ENCODE results near the gene SERPING1. TPM values are rescaled to one million over a fixed set of nuclear protein-coding genes. Genes with fewer than 3 reads are reported as not detected.

SERPING1 gene
- total and polyA plus RNA-seq, 2 donors (not counting 3 experiments of a cell fraction or from before 2014, with no cell fraction given): 0.30 TPM; not detected in 1

DNA sequence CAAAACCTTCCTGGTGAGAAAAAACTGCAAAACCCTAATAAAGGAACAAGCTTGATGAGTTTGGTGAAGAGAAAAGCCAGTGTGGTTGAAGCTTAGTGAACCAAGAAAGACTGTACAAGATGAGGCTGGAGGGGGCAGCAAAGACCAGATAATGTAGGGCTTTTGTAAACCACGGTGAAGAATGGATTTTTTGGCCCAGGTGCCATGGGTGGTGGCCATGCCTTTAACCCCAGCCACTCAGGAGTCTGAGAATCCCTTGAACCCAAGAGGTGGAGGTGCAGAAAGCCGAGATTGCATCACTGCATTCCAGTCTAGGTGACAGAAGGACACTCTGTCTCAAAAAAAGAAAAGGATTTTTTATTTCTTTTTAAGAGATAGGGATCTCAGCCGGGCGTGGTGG, 65.4 kb downstream of the SERPING1 start:
- Histone ChIP-seq H3K9me3 (replicated peaks; ENCODE audit: control insufficient read depth, insufficient read depth, low read length) (no peaks in the 10 kb centered on the region), H3K9ac (replicated peaks; ENCODE audit: extremely low read depth, insufficient read depth, low read length) (no peak overlapping the region), H2AFZ (ENCODE audit: low read depth, low read length) (no peak overlapping the region), H3K9me1 (replicated peaks; ENCODE audit: control insufficient read depth, extremely low read depth, insufficient read depth, low read length) (no peaks in the 10 kb centered on the region), H3K27ac (ENCODE audit: insufficient read depth, low read depth, low read length) (no peak overlapping the region), H4K20me1 (replicated peaks; ENCODE audit: control insufficient read depth, extremely low read depth, insufficient read depth, low read length) (no peaks in the 10 kb centered on the region), H3K36me3 (ENCODE audit: control insufficient read depth in 2 of 2, extremely low read depth in 1 of 2, insufficient read depth in 2 of 2, low read length in 2 of 2) (peaks cover 14% of the 10 kb centered on the region in 2 experiments), H3K27me3 (ENCODE audit: control insufficient read depth in 2 of 2, insufficient read depth in 2 of 2, low read length in 2 of 2) (no peaks in the 10 kb centered on the region), H3K4me2 (ENCODE audit: insufficient read depth, low read length) (no peak overlapping the region), H3K4me3 (replicated peaks in 1 of 3; ENCODE audit: insufficient read depth in 1 of 3, low read depth in 1 of 3, low read length in 3 of 3) (no peak overlapping the region), H3K4me1 (ENCODE audit: control insufficient read depth, extremely low read depth, insufficient read depth, low read length) (peaks cover 10% of the 10 kb centered on the region), H3K79me2 (ENCODE audit: control insufficient read depth, insufficient read depth, low read length) (peaks cover 19% of the 10 kb centered on the region)
- ChIA-PET CTCF (interaction anchor here (0.8 to 1.2 kb wide), 4 partner anchors 139 to 851 kb away, joined by 3 to 4 read pairs (median 3); no protein-coding TSS in a partner anchor), POLR2A (no interaction called here)
- FAIRE-seq (no peak), DNase-seq (ENCODE audit: low read depth, low spot score) (no peak)
- TF ChIP-seq JUN (IDR thresholded peaks at IDR 0.05; ENCODE audit: borderline replicate concordance, insufficient read depth, insufficient read length, low read depth): no peak
- TF ChIP-seq POLR2A (IDR thresholded peaks at IDR 0.05; ENCODE audit: low read depth, low read length): no peak
- TF ChIP-seq GATA2 (IDR thresholded peaks at IDR 0.05; ENCODE audit: insufficient read depth, insufficient read length, low read depth, low read length): no peak
- no peak for TF ChIP-seq EZH2 (IDR thresholded peaks at IDR 0.05; ENCODE audit: borderline replicate concordance, low read depth, low read length, severe bottlenecking)
- TF ChIP-seq FOS (IDR thresholded peaks at IDR 0.05; ENCODE audit: borderline replicate concordance, insufficient read depth, low read length): no peak
- TF ChIP-seq MYC (IDR thresholded peaks at IDR 0.05; ENCODE audit: low read depth, low read length): no peak
- TF ChIP-seq, protein P1, sequence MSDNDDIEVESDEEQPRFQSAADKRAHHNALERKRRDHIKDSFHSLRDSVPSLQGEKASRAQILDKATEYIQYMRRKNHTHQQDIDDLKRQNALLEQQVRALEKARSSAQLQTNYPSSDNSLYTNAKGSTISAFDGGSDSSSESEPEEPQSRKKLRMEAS (IDR thresholded peaks at IDR 0.05; ENCODE audit: insufficient read depth, insufficient read length): no peak
- TF ChIP-seq POLR2AphosphoS5 (IDR thresholded peaks at IDR 0.05; ENCODE audit: insufficient read depth, low read depth, low read length): no peak
- dilution Hi-C loops (cut with MboI; ENCODE audit: extremely low pct_ligation_motif_present, low sequenced_read_pairs) (no loop called here), intact Hi-C loops (cut with micrococcal nuclease) (loop anchor here (10.0 kb wide), 2 partner anchors 142 to 852 kb away; no protein-coding TSS in a partner anchor)
- no TSS peak for BruUV-seq (replicated peaks)

DNA sequence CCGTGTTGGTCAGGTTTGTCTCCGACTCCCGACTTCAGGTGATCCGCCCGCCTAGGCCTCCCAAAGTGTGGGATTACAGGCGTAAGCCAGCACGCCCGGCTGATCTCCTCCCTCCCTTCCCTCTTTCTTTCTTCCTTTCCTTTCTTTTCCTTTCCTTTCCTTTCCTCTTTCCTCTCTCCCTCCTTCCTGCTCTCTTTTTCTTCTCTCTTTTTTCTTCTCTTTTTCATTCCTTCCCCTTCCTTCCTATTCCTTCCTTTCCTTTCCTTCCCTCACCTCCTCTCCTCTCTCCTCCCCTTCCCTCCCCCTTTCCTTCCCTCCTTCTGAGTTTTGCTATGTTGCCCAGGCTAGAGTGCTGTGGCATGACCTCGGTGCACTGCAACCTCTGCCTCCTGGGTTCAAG, 66.5 kb downstream of the SERPING1 start:
- H3K27me3 ChIP-seq (ENCODE audit: control insufficient read depth in 2 of 2, insufficient read depth in 2 of 2, low read length in 2 of 2): no peaks in the 10 kb centered on the region
- no peak overlapping the region for H3K4me2 ChIP-seq (ENCODE audit: insufficient read depth, low read length)
- H3K79me2 ChIP-seq (ENCODE audit: control insufficient read depth, insufficient read depth, low read length): peaks cover 18% of the 10 kb centered on the region
- H4K20me1 ChIP-seq (replicated peaks; ENCODE audit: control insufficient read depth, extremely low read depth, insufficient read depth, low read length): no peaks in the 10 kb centered on the region
- FAIRE-seq (no peak), DNase-seq (ENCODE audit: low read depth, low spot score) (no peak)
- no peaks in the 10 kb centered on the region for H3K9me3 ChIP-seq (replicated peaks; ENCODE audit: control insufficient read depth, insufficient read depth, low read length)
- ChIA-PET POLR2A (no interaction called here), CTCF (no interaction called here)
- H2AFZ ChIP-seq (ENCODE audit: low read depth, low read length): no peak overlapping the region
- no peaks in the 10 kb centered on the region for H3K9me1 ChIP-seq (replicated peaks; ENCODE audit: control insufficient read depth, extremely low read depth, insufficient read depth, low read length)
- peaks cover 14% of the 10 kb centered on the region in 2 experiments for H3K36me3 ChIP-seq (ENCODE audit: control insufficient read depth in 2 of 2, extremely low read depth in 1 of 2, insufficient read depth in 2 of 2, low read length in 2 of 2)
- TF ChIP-seq JUN (IDR thresholded peaks at IDR 0.05; ENCODE audit: borderline replicate concordance, insufficient read depth, insufficient read length, low read depth) (no peak), POLR2AphosphoS5 (IDR thresholded peaks at IDR 0.05; ENCODE audit: insufficient read depth, low read depth, low read length) (no peak), GATA2 (IDR thresholded peaks at IDR 0.05; ENCODE audit: insufficient read depth, insufficient read length, low read depth, low read length) (no peak), MYC (IDR thresholded peaks at IDR 0.05; ENCODE audit: low read depth, low read length) (no peak), EZH2 (IDR thresholded peaks at IDR 0.05; ENCODE audit: borderline replicate concordance, low read depth, low read length, severe bottlenecking) (no peak), FOS (IDR thresholded peaks at IDR 0.05; ENCODE audit: borderline replicate concordance, insufficient read depth, low read length) (no peak), POLR2A (IDR thresholded peaks at IDR 0.05; ENCODE audit: low read depth, low read length) (no peak)
- TF ChIP-seq, protein P1 (IDR thresholded peaks at IDR 0.05; ENCODE audit: insufficient read depth, insufficient read length): no peak
- H3K4me1 ChIP-seq (ENCODE audit: control insufficient read depth, extremely low read depth, insufficient read depth, low read length): peaks cover 8% of the 10 kb centered on the region
- no peak overlapping the region for H3K27ac ChIP-seq (ENCODE audit: insufficient read depth, low read depth, low read length)
- intact Hi-C loops (cut with micrococcal nuclease) (loop anchor here (10.0 kb wide), 2 partner anchors 141 to 851 kb away; no protein-coding TSS in a partner anchor), dilution Hi-C loops (cut with MboI; ENCODE audit: extremely low pct_ligation_motif_present, low sequenced_read_pairs) (no loop called here)
- no TSS peak for BruUV-seq (replicated peaks)
- no peak overlapping the region for H3K9ac ChIP-seq (replicated peaks; ENCODE audit: extremely low read depth, insufficient read depth, low read length)
- H3K4me3 ChIP-seq (replicated peaks in 1 of 3; ENCODE audit: insufficient read depth in 1 of 3, low read depth in 1 of 3, low read length in 3 of 3): no peak overlapping the region

Data from endothelial cell of umbilical vein (primary cell).